DLD1 (cell line): ENCODE measurements around the gene DAPK3.

Experiments used
- in situ Hi-C: cut with HindIII; loops from 2 replicates; pipeline ENCODE4 v1.10.0; 2017; ENCODE audit warnings: low sequenced_read_pairs

The DAPK3 gene

GRCh38 chr19:3923912-3924311 is 47.0 kb downstream of the DAPK3 start:
- in situ Hi-C loops, result no loop called here

GRCh38 chr19:3923096-3923758 is 47.7 kb downstream of the DAPK3 start:
- in situ Hi-C loops, result no loop called here

- in situ Hi-C loops, result no loop called here
These were observed 51.1 kb downstream of the DAPK3 start for GRCh38 chr19:3919793-3920192.

GRCh38 chr19:3916033-3916432 is 54.9 kb downstream of the DAPK3 start:
- in situ Hi-C loops, result no loop called here

GRCh38 chr19:3914199-3914598 is 56.7 kb downstream of the DAPK3 start:
- in situ Hi-C loops, result no loop called here

GRCh38 chr19:3910105-3910504 is 60.8 kb downstream of the DAPK3 start:
- in situ Hi-C loops, result no loop called here
